GM19023 (cell line): ENCODE measurements around the gene RNF150.

Source experiments
- ATAC-seq: cut with Tn5 transposase; IDR thresholded peaks from one replicate; pipeline ENCODE4 v1.9.1; 2021; ENCODE audit warnings: mild to moderate bottlenecking, moderate library complexity; ENCODE audit not compliant: unreplicated experiment

The RNF150 gene

GRCh38 chr4:141035920-141036319 lies 97.3 kb downstream of the RNF150 start:
- no peak for ATAC-seq

- ATAC-seq = no peak
Measured at GRCh38 chr4:141028024-141028529, 105.2 kb downstream of the RNF150 start.

- ATAC-seq = no peak
Measured at GRCh38 chr4:141027421-141027820, 105.8 kb downstream of the RNF150 start.

GRCh38 chr4:141026900-141027299 lies 106.4 kb downstream of the RNF150 start:
- no peak for ATAC-seq

GRCh38 chr4:141023051-141023450 lies 110.2 kb downstream of the RNF150 start:
- no peak for ATAC-seq

- ATAC-seq = no peak
Measured at GRCh38 chr4:141022111-141022695, 111.1 kb downstream of the RNF150 start.

- no peak for ATAC-seq
Measured at GRCh38 chr4:141021397-141022110, 111.7 kb downstream of the RNF150 start.

GRCh38 chr4:141020801-141021261 lies 112.4 kb downstream of the RNF150 start:
- no peak for ATAC-seq

GRCh38 chr4:141019768-141020167 lies 113.5 kb downstream of the RNF150 start:
- ATAC-seq = no peak

GRCh38 chr4:141016117-141016798 lies 117.0 kb downstream of the RNF150 start:
- no peak for ATAC-seq

GRCh38 chr4:141013899-141014298 lies 119.4 kb downstream of the RNF150 start:
- no peak for ATAC-seq

GRCh38 chr4:141011901-141012315 lies 121.4 kb downstream of the RNF150 start:
- no peak for ATAC-seq

- no peak for ATAC-seq
Measured at GRCh38 chr4:141009931-141010330, 123.3 kb downstream of the RNF150 start.

GRCh38 chr4:141009129-141009528 lies 124.1 kb downstream of the RNF150 start:
- ATAC-seq = no peak

- no peak for ATAC-seq
Measured at GRCh38 chr4:141006242-141006802, 126.9 kb downstream of the RNF150 start.

GRCh38 chr4:141004823-141005222 lies 128.4 kb downstream of the RNF150 start:
- ATAC-seq = no peak

GRCh38 chr4:141003193-141003592 lies 130.1 kb downstream of the RNF150 start:
- ATAC-seq = no peak

GRCh38 chr4:141002323-141002805 lies 130.9 kb downstream of the RNF150 start:
- no peak for ATAC-seq

GRCh38 chr4:140996766-140997165 lies 136.5 kb downstream of the RNF150 start:
- ATAC-seq = no peak

- no peak for ATAC-seq
Measured at GRCh38 chr4:140995058-140995457, 138.2 kb downstream of the RNF150 start.

- no peak for ATAC-seq
Measured at GRCh38 chr4:140994015-140994414, 139.3 kb downstream of the RNF150 start.
